ENCODE data around the gene GNAQ. TPM values are rescaled to one million over a fixed set of nuclear protein-coding genes. Genes with fewer than 3 reads are reported as not detected.
A peak's percentile ranks its signal among the peaks of the same experiment; 100 is the strongest.

GNAQ gene
- total and polyA plus RNA-seq, 4 experiments from 2014 or later: 6.9 to 57.2 (median 34.5) TPM

DNA sequence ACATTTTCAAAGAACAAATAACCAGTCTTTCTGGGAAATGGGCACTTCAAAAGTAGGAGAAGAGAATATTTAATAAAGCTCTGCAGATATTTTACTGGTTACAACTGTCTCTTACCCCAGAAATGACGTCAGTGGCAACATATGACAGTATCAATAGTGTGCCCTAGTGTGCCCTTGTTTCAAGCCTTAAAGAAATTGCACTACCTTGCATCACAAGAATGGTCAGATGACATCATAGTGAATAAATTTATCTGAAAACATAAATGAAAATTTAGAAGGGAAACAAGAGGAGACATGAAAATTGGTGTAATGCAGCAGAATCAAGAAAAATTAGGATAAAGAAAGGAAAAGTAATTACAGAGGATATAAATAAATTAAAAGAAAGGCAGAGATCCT, 176.7 kb downstream of the GNAQ start:
- CTCF ChIA-PET (ENCODE audit: partially characterized antibody): interaction anchor here (0.6 to 1.1 kb wide), 2 partner anchors 13 to 193 kb away, joined by 3 read pairs; no protein-coding TSS in a partner anchor
- Mint-ChIP-seq H3K9me3 (peaks cover 0 to 7% (median 0%) of the 10 kb centered on the region in 8 donors), H3K27me3 (no peaks in the 10 kb centered on the region), H3K36me3 (peaks cover 9 to 14% of the 10 kb centered on the region in 2 donors), H3K27ac (peak overlapping the region in 1 of 7 donors; percentile 17), H3K4me1 (peaks cover 19 to 31% (median 26%) of the 10 kb centered on the region in 4 donors), H3K4me3 (no peak overlapping the region)
- no peak overlapping the region for H3K4me3 ChIP-seq (ENCODE audit: low read length in 2 of 2)
- H3K27ac ChIP-seq (ENCODE audit: low read depth, low read length): no peak overlapping the region
- H3K36me3 ChIP-seq (ENCODE audit: insufficient read depth, low read length): no peaks in the 10 kb centered on the region
- H3K4me1 ChIP-seq (ENCODE audit: insufficient read depth, low read length): no peaks in the 10 kb centered on the region
- H3K9me3 ChIP-seq (ENCODE audit: control insufficient read depth in 1 of 2, low read length in 2 of 2): no peaks in the 10 kb centered on the region
- intact Hi-C loops (cut with micrococcal nuclease): no loop called here
- H3K27me3 ChIP-seq (ENCODE audit: insufficient read depth, low read length): no peaks in the 10 kb centered on the region
- no peak for DNase-seq
- POLR2A ChIA-PET (ENCODE audit: partially characterized antibody): no interaction called here

DNA sequence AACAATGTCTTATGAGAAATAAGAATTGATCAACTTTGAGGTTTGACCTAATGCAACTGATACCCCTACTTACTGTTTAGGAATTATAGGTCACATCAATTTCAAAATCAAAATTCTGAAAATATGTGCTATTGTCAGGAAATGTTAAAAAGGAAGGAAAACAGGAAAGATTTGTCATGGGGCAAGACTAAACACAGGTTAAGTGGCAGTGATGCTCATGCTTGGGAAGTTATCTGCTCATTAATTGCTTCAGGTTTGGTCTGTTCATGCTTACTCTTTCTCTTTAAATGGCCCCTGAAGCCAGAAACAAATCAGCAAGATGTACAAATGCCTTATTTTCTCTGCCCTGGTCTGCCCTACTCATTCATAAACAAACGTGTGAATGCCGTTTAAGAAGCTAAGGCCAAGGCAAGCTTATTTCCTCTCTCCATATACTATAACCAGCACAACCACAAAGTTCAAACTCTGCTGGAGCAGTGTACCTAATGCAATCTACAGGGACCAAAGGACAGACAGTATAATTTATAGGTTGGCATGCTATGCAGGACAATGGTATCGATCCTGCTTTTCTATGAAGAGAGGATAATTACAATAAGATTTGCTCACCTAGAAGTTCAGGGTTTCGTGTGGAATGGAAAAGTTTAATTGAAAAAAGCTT, 177.2 kb downstream of the GNAQ start:
- H3K4me1 Mint-ChIP-seq: peaks cover 21 to 31% (median 24%) of the 10 kb centered on the region in 4 donors
- no peaks in the 10 kb centered on the region for H3K9me3 ChIP-seq (ENCODE audit: control insufficient read depth in 1 of 2, low read length in 2 of 2)
- no peaks in the 10 kb centered on the region for H3K4me1 ChIP-seq (ENCODE audit: insufficient read depth, low read length)
- ChIA-PET POLR2A (ENCODE audit: partially characterized antibody) (no interaction called here), CTCF (ENCODE audit: partially characterized antibody) (interaction anchor here (1.1 kb wide), 1 partner anchor 12 kb away, joined by 3 read pairs; no protein-coding TSS in a partner anchor)
- H3K9me3 Mint-ChIP-seq: peaks cover 0 to 7% (median 0%) of the 10 kb centered on the region in 8 donors
- H3K27ac Mint-ChIP-seq: no peak overlapping the region
- peaks cover 9 to 14% of the 10 kb centered on the region in 2 donors for H3K36me3 Mint-ChIP-seq
- DNase-seq: no peak
- no peaks in the 10 kb centered on the region for H3K27me3 Mint-ChIP-seq
- H3K4me3 ChIP-seq (ENCODE audit: low read length in 2 of 2): no peak overlapping the region
- no peak overlapping the region for H3K27ac ChIP-seq (ENCODE audit: low read depth, low read length)
- H3K4me3 Mint-ChIP-seq: no peak overlapping the region
- H3K36me3 ChIP-seq (ENCODE audit: insufficient read depth, low read length): no peaks in the 10 kb centered on the region
- no peaks in the 10 kb centered on the region for H3K27me3 ChIP-seq (ENCODE audit: insufficient read depth, low read length)
- intact Hi-C loops (cut with micrococcal nuclease): no loop called here

DNA sequence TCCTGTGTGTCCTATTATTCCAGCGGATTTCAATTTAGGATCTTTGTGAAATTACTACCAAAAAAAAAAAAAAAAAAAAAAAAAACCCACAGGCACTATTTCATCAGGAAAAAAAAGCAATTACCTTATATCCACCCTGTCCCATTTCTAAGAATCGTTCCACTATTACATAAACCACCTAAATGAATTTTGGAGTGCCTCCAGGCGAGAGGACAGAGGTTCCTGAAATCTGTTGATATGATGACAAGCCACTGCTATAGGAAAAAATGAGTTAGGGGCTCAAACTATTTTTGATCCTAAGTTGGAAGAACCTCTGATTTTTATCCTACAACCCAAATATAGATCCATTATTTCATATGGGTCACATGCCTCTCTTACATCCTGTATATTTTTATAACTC, 177.9 kb downstream of the GNAQ start:
- no peak overlapping the region for H3K27ac ChIP-seq (ENCODE audit: low read depth, low read length)
- H3K4me1 Mint-ChIP-seq: peaks cover 21 to 31% (median 25%) of the 10 kb centered on the region in 4 donors
- H3K27me3 Mint-ChIP-seq: no peaks in the 10 kb centered on the region

DNA sequence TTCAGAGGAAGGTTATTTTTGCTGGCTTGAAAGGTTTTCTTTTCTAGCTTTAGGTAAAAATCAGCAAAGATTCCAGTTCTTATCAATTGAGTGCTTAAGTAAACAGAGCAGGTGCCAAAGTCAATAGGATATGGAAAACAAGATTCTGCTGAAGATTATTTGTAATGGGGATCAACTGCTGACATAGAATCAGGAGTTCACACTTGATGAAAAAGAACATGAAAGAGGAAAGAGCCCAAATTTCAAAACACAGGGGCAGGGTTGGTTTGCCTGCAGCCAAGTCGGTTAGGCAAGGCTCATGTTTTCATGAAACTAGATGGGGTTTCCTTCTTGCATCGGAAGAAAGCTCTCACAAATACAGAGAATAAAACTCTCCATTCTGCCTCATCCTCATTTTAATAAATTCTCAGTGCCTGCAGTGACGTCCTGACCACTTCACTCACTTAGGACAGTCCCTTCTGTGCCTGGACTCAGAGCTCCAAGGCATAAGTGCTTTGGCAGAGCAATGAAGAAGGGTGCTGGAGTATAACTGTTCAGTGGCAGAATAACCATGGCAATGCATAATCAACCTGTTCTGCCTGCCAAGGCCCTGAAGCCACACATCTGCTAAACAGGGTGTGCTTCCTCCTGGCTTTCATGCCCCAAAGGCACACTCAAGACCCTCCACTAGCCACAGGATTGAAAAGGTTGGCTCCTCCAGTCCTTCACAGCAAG, 179.6 kb downstream of the GNAQ start:
- H3K27me3 ChIP-seq (ENCODE audit: insufficient read depth, low read length): no peaks in the 10 kb centered on the region
- no peak overlapping the region for H3K4me3 ChIP-seq (ENCODE audit: low read length in 2 of 2)
- Mint-ChIP-seq H3K4me1 (peaks cover 26 to 43% (median 33%) of the 10 kb centered on the region in 4 donors), H3K36me3 (peaks cover 4 to 7% of the 10 kb centered on the region in 2 donors), H3K27ac (peak overlapping the region in 2 of 7 donors; percentile 18 to 40), H3K9me3 (no peaks in the 10 kb centered on the region), H3K4me3 (no peak overlapping the region), H3K27me3 (no peaks in the 10 kb centered on the region)
- H3K36me3 ChIP-seq (ENCODE audit: insufficient read depth, low read length): no peaks in the 10 kb centered on the region
- H3K9me3 ChIP-seq (ENCODE audit: control insufficient read depth in 1 of 2, low read length in 2 of 2): no peaks in the 10 kb centered on the region
- intact Hi-C loops (cut with micrococcal nuclease): no loop called here
- no peak overlapping the region for H3K27ac ChIP-seq (ENCODE audit: low read depth, low read length)
- DNase-seq: no peak
- CTCF ChIA-PET (ENCODE audit: partially characterized antibody): interaction anchor here (1.0 kb wide), 1 partner anchor 45 kb away, joined by 3 read pairs; no protein-coding TSS in a partner anchor
- POLR2A ChIA-PET (ENCODE audit: partially characterized antibody): no interaction called here
- H3K4me1 ChIP-seq (ENCODE audit: insufficient read depth, low read length): peaks cover 14% of the 10 kb centered on the region

More for the DNA sequence above, 177.9 kb downstream of the GNAQ start:
- H3K27me3 ChIP-seq (ENCODE audit: insufficient read depth, low read length): no peaks in the 10 kb centered on the region
- H3K9me3 Mint-ChIP-seq: peaks cover 0 to 3% (median 0%) of the 10 kb centered on the region in 8 donors
- H3K36me3 ChIP-seq (ENCODE audit: insufficient read depth, low read length): no peaks in the 10 kb centered on the region
- no peak overlapping the region for H3K4me3 ChIP-seq (ENCODE audit: low read length in 2 of 2)
- no peak for DNase-seq
- no peaks in the 10 kb centered on the region for H3K9me3 ChIP-seq (ENCODE audit: control insufficient read depth in 1 of 2, low read length in 2 of 2)
- H3K36me3 Mint-ChIP-seq: peaks cover 6 to 11% of the 10 kb centered on the region in 2 donors
- H3K4me3 Mint-ChIP-seq: no peak overlapping the region
- H3K27ac Mint-ChIP-seq: no peak overlapping the region
- no peaks in the 10 kb centered on the region for H3K4me1 ChIP-seq (ENCODE audit: insufficient read depth, low read length)
- POLR2A ChIA-PET (ENCODE audit: partially characterized antibody): no interaction called here
- CTCF ChIA-PET (ENCODE audit: partially characterized antibody): no interaction called here
- intact Hi-C loops (cut with micrococcal nuclease): no loop called here

DNA sequence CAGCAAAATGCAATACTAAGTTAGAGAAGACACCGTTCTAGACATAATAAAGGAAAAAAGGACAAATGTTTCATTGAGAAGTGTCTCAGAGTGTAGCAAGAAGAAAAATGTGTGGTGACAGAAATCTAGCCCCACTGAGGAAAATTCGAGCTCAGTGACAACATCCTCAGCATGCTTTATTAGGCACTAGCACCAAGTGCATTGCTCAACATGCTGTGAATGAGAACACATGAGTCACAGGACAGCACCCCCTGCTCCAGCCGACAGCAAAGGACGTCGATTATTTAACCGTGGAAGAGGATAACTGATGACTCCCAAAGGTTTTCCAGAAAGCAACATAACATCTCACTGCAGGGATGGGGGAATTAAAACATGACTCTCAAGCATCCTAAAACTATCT, 182.7 kb downstream of the GNAQ start:
- peak overlapping the region in 1 of 7 donors; percentile 44 for H3K27ac Mint-ChIP-seq
- CTCF ChIA-PET (ENCODE audit: partially characterized antibody): interaction anchor here (0.9 kb wide), 1 partner anchor 19 kb away, joined by 4 read pairs; no protein-coding TSS in a partner anchor
- no peak for DNase-seq
- H3K4me3 Mint-ChIP-seq: no peak overlapping the region
- Histone ChIP-seq H3K27ac (ENCODE audit: low read depth, low read length) (no peak overlapping the region), H3K36me3 (ENCODE audit: insufficient read depth, low read length) (no peaks in the 10 kb centered on the region), H3K27me3 (ENCODE audit: insufficient read depth, low read length) (no peaks in the 10 kb centered on the region), H3K9me3 (ENCODE audit: control insufficient read depth in 1 of 2, low read length in 2 of 2) (no peaks in the 10 kb centered on the region), H3K4me1 (ENCODE audit: insufficient read depth, low read length) (peaks cover 14% of the 10 kb centered on the region), H3K4me3 (ENCODE audit: low read length in 2 of 2) (no peak overlapping the region)
- intact Hi-C loops (cut with micrococcal nuclease): loop anchor here (10.0 kb wide), 1 partner anchor 66 kb away; no protein-coding TSS in a partner anchor
- peaks cover 25 to 39% (median 27%) of the 10 kb centered on the region in 4 donors for H3K4me1 Mint-ChIP-seq
- H3K27me3 Mint-ChIP-seq: no peaks in the 10 kb centered on the region
- H3K9me3 Mint-ChIP-seq: no peaks in the 10 kb centered on the region
- peaks cover 4% of the 10 kb centered on the region in 2 donors for H3K36me3 Mint-ChIP-seq
- POLR2A ChIA-PET (ENCODE audit: partially characterized antibody): no interaction called here

DNA sequence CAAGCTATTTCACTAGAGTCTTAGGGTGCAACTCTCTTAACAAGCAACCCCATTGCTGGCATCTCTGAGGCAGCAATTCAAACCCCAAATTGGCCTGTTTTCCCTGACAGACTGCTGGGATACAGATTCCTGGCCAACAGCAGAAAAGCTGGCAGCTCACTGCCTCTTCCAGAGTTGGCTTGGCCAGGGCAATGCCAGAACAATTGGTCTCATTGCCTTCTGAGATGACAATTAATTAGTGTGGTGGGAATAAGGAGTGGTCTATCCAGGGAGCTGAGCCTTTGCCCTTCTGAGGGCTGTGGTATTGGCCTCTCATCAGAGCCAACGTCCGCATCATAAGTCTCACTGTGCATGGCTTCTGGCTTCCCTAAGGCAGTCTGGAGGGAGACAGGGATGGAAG, 183.2 kb downstream of the GNAQ start:
- no peaks in the 10 kb centered on the region for H3K9me3 Mint-ChIP-seq
- Histone ChIP-seq H3K27me3 (ENCODE audit: insufficient read depth, low read length) (no peaks in the 10 kb centered on the region), H3K4me1 (ENCODE audit: insufficient read depth, low read length) (peaks cover 14% of the 10 kb centered on the region), H3K9me3 (ENCODE audit: control insufficient read depth in 1 of 2, low read length in 2 of 2) (no peaks in the 10 kb centered on the region), H3K27ac (ENCODE audit: low read depth, low read length) (no peak overlapping the region), H3K4me3 (ENCODE audit: low read length in 2 of 2) (no peak overlapping the region), H3K36me3 (ENCODE audit: insufficient read depth, low read length) (no peaks in the 10 kb centered on the region)
- intact Hi-C loops (cut with micrococcal nuclease): loop anchor here (10.0 kb wide), 1 partner anchor 66 kb away; no protein-coding TSS in a partner anchor
- DNase-seq: no peak
- peaks cover 1 to 4% of the 10 kb centered on the region in 2 donors for H3K36me3 Mint-ChIP-seq
- ChIA-PET CTCF (ENCODE audit: partially characterized antibody) (interaction anchor here (0.9 kb wide), 1 partner anchor 19 kb away, joined by 4 read pairs; no protein-coding TSS in a partner anchor), POLR2A (ENCODE audit: partially characterized antibody) (no interaction called here)
- peaks cover 24 to 39% (median 27%) of the 10 kb centered on the region in 4 donors for H3K4me1 Mint-ChIP-seq
- H3K27ac Mint-ChIP-seq: peak overlapping the region in 3 of 7 donors; percentile 44 to 82 (median 55)
- no peaks in the 10 kb centered on the region for H3K27me3 Mint-ChIP-seq
- H3K4me3 Mint-ChIP-seq: no peak overlapping the region

DNA sequence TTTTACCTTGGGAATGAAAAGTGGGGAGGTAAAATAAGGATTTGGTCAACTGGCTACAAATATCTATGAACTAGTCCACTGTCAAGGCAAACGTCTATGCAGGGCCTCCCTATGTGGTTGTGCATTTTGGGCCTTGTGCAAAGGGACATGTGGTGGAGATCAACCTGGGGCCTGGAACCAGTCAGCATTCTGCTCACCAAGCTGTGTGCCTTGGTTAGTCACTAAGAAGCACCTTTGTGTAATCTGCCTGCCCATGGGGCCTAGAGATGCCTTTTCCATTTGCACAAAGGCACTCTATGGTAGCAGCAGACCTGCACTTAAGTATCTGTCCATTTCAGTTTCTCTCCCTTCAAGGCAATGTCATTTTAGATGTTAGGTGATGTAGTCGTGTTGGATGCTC, 184.0 kb downstream of the GNAQ start:
- no peaks in the 10 kb centered on the region for H3K36me3 ChIP-seq (ENCODE audit: insufficient read depth, low read length)
- Mint-ChIP-seq H3K4me1 (peaks cover 26 to 45% (median 27%) of the 10 kb centered on the region in 4 donors), H3K36me3 (peaks cover 1 to 4% of the 10 kb centered on the region in 2 donors), H3K27me3 (no peaks in the 10 kb centered on the region), H3K9me3 (no peaks in the 10 kb centered on the region), H3K4me3 (peak overlapping the region in 1 of 8 donors; percentile 14), H3K27ac (peak overlapping the region in 6 of 7 donors; percentile 5 to 86 (median 30))
- ChIA-PET CTCF (ENCODE audit: partially characterized antibody) (no interaction called here), POLR2A (ENCODE audit: partially characterized antibody) (no interaction called here)
- DNase-seq: no peak
- intact Hi-C loops (cut with micrococcal nuclease): loop anchor here (10.0 kb wide), 1 partner anchor 67 kb away; no protein-coding TSS in a partner anchor
- H3K9me3 ChIP-seq (ENCODE audit: control insufficient read depth in 1 of 2, low read length in 2 of 2): no peaks in the 10 kb centered on the region
- H3K27ac ChIP-seq (ENCODE audit: low read depth, low read length): no peak overlapping the region
- no peaks in the 10 kb centered on the region for H3K27me3 ChIP-seq (ENCODE audit: insufficient read depth, low read length)
- H3K4me3 ChIP-seq (ENCODE audit: low read length in 2 of 2): no peak overlapping the region
- peaks cover 14% of the 10 kb centered on the region for H3K4me1 ChIP-seq (ENCODE audit: insufficient read depth, low read length)
